H1 (cell line): ENCODE measurements around the gene ERC1. TPM values are rescaled to one million over a fixed set of nuclear protein-coding genes. Genes with fewer than 3 reads are reported as not detected.

Experiments
- CTCF ChIA-PET: fragments of 300-600 bp; sonication (Branson Sonifier 250); formaldehyde crosslinking; loops from one replicate; lab custom pipeline; 2021; ENCODE audit not compliant: partially characterized antibody; lab: Charles Lee
- POLR2A ChIA-PET: fragments of 300-600 bp; sonication (Branson Sonifier 250); formaldehyde crosslinking; loops from one replicate; lab custom pipeline; 2021; ENCODE audit warnings: inconsistent platforms; ENCODE audit not compliant: partially characterized antibody; lab: Charles Lee
- DNase-seq, 2 experiments: peaks; one replicate each; pipeline versions ENCODE4 v3.0.0 to v3.0.0-alpha.2; 2010 to 2022; ENCODE audit warnings: low spot score in 2 of 2, low read depth in 1 of 2, mixed read lengths in 1 of 2
- FAIRE-seq: peaks from 2 replicates; lab custom pipeline; 2011; peaks lifted over from hg19 to GRCh38; lab: Jason Lieb, UNC
- H2AFZ ChIP-seq: 2 replicates; pipeline ENCODE4 v1.8.1; 2012; ENCODE audit warnings: low read length, inconsistent platforms
- H2AK5ac ChIP-seq: 2 replicates; pipeline ENCODE4 v1.6.1; 2013; ENCODE audit warnings: low read depth, low read length
- H2BK120ac ChIP-seq: replicated peaks from 2 replicates; pipeline ENCODE3; 2013; ENCODE audit warnings: low read depth, low read length, inconsistent platforms
- H2BK12ac ChIP-seq: 2 replicates; pipeline ENCODE4 v1.6.1; 2013; ENCODE audit warnings: low read depth, low read length
- H2BK15ac ChIP-seq: 2 replicates; pipeline ENCODE4 v1.6.1; 2013; ENCODE audit warnings: low read length
- H2BK20ac ChIP-seq: 2 replicates; pipeline ENCODE4 v1.6.1; 2013; ENCODE audit warnings: low read length
- H2BK5ac ChIP-seq: 2 replicates; pipeline ENCODE4 v1.6.1; 2013; ENCODE audit warnings: low read depth, low read length
- H3K14ac ChIP-seq: 2 replicates; pipeline ENCODE4 v1.6.1; 2013; ENCODE audit warnings: inconsistent platforms; ENCODE audit not compliant: insufficient read length
- H3K18ac ChIP-seq: 2 replicates; pipeline ENCODE4 v1.6.1; 2013; ENCODE audit warnings: low read length; ENCODE audit errors: extremely low read depth
- H3K23ac ChIP-seq: 2 replicates; pipeline ENCODE4 v1.6.1; 2013; ENCODE audit warnings: inconsistent platforms; ENCODE audit not compliant: insufficient read length
- H3K23me2 ChIP-seq: 2 replicates; pipeline ENCODE4 v1.6.1; 2013; ENCODE audit warnings: low read depth, low read length
- H3K27ac ChIP-seq: 2 replicates; pipeline ENCODE4 v1.6.1; 2011; ENCODE audit warnings: low read depth, low read length, inconsistent platforms
- H3K27me3 ChIP-seq, 4 experiments: replicated peaks in 1 of 4; 1 replicate in 1 of 4; 2 replicates in 3 of 4; pipeline versions ENCODE4 v1.6.1 to v1.8.1; 2011 to 2013; ENCODE audit warnings: low read length in 3 of 4, mild to moderate bottlenecking in 3 of 4, inconsistent platforms in 2 of 4, mixed read lengths in 2 of 4, moderate library complexity in 1 of 4; ENCODE audit not compliant: control insufficient read depth in 3 of 4, insufficient read depth in 3 of 4; ENCODE audit errors: extremely low read depth in 1 of 4
- H3K36me3 ChIP-seq, 4 experiments: 2 replicates each; pipeline versions ENCODE4 v1.6.1 to v1.8.1; 2011 to 2013; ENCODE audit warnings: mild to moderate bottlenecking in 4 of 4, low read length in 3 of 4, moderate library complexity in 2 of 4, control low read depth in 1 of 4, inconsistent platforms in 1 of 4; ENCODE audit not compliant: insufficient read depth in 4 of 4, control insufficient read depth in 2 of 4
- H3K4ac ChIP-seq: replicated peaks from 2 replicates; pipeline ENCODE3; 2013; ENCODE audit warnings: low read length, low read depth, mixed read lengths, inconsistent platforms; ENCODE audit not compliant: insufficient read length
- H3K4me1 ChIP-seq, 4 experiments: replicated peaks in 1 of 4; 1 replicate in 1 of 4; 2 replicates in 3 of 4; pipeline versions ENCODE4 v1.6.1 to v1.8.1; 2011 to 2013; ENCODE audit warnings: low read length in 3 of 4, inconsistent platforms in 2 of 4, mixed read lengths in 1 of 4; ENCODE audit not compliant: insufficient read depth in 4 of 4, control insufficient read depth in 3 of 4
- H3K4me2 ChIP-seq, 2 experiments: 2 replicates each; pipeline versions ENCODE4 v1.6.1 to v1.8.1; 2011 to 2013; ENCODE audit warnings: low read depth in 2 of 2, low read length in 2 of 2, control low read depth in 1 of 2, inconsistent platforms in 1 of 2, mild to moderate bottlenecking in 1 of 2; ENCODE audit not compliant: insufficient read depth in 1 of 2
- H3K4me3 ChIP-seq, 4 experiments: fragments of 200-600, 300-600 bp in 1 of 4; sonication (generic), shearing (Covaris generic), sonication (Bioruptor Twin) in 1 of 4; 2 replicates each; pipeline versions ENCODE4 v1.5.1 to v1.8.1; 2011 to 2016; ENCODE audit warnings: low read length in 4 of 4, low read depth in 3 of 4, control low read depth in 2 of 4, inconsistent platforms in 2 of 4, mild to moderate bottlenecking in 2 of 4, mixed read lengths in 1 of 4, moderate library complexity in 1 of 4; ENCODE audit not compliant: insufficient read depth in 2 of 4; ENCODE audit errors: extremely low read depth in 1 of 4
- H3K56ac ChIP-seq: replicated peaks from 2 replicates; pipeline ENCODE3; 2013; ENCODE audit warnings: low read depth, mild to moderate bottlenecking, mixed read lengths, low read length, inconsistent platforms; ENCODE audit not compliant: insufficient read length
- H3K79me1 ChIP-seq: 2 replicates; pipeline ENCODE4 v1.6.1; 2013; ENCODE audit warnings: low read depth, low read length, control low read depth
- H3K79me2 ChIP-seq, 2 experiments: 2 replicates each; pipeline versions ENCODE4 v1.6.1 to v1.8.1; 2012 to 2013; ENCODE audit warnings: low read length in 2 of 2, mild to moderate bottlenecking in 2 of 2, inconsistent platforms in 1 of 2; ENCODE audit not compliant: insufficient read depth in 2 of 2, control insufficient read depth in 1 of 2
- H3K9ac ChIP-seq, 4 experiments: replicated peaks in 1 of 4; 1 replicate in 1 of 4; 2 replicates in 3 of 4; pipeline versions ENCODE4 v1.6.1 to v1.8.1; 2011 to 2013; ENCODE audit warnings: low read depth in 3 of 4, low read length in 3 of 4, control low read depth in 2 of 4, mild to moderate bottlenecking in 2 of 4, moderate library complexity in 2 of 4, inconsistent platforms in 1 of 4; ENCODE audit errors: extremely low read depth in 1 of 4
- H3K9me3 ChIP-seq, 2 experiments: 2 replicates each; pipeline versions ENCODE4 v1.6.1 to v1.8.1; 2012 to 2013; ENCODE audit warnings: mild to moderate bottlenecking in 2 of 2, moderate library complexity in 2 of 2, control low read depth in 1 of 2, inconsistent platforms in 1 of 2, low read depth in 1 of 2, low read length in 1 of 2, mixed read lengths in 1 of 2; ENCODE audit not compliant: insufficient read depth in 2 of 2
- H4K20me1 ChIP-seq, 2 experiments: replicated peaks in 1 of 2; 2 replicates each; pipeline versions ENCODE3 to v1.8.1; 2011 to 2013; ENCODE audit warnings: inconsistent platforms in 2 of 2, low read length in 2 of 2, mild to moderate bottlenecking in 1 of 2; ENCODE audit not compliant: insufficient read depth in 2 of 2, control insufficient read depth in 1 of 2
- H4K5ac ChIP-seq: 2 replicates; pipeline ENCODE4 v1.6.1; 2013; ENCODE audit warnings: low read length, low read depth, mixed read lengths, inconsistent platforms; ENCODE audit not compliant: insufficient read length
- H4K8ac ChIP-seq: 2 replicates; pipeline ENCODE4 v1.8.0; 2013; ENCODE audit warnings: mild to moderate bottlenecking, moderate library complexity, low read length, inconsistent platforms; ENCODE audit not compliant: insufficient read depth; ENCODE audit errors: extremely low read depth
- H4K91ac ChIP-seq: replicated peaks from 2 replicates; pipeline ENCODE3; 2013; ENCODE audit warnings: low read length, mixed read lengths, inconsistent platforms; ENCODE audit not compliant: insufficient read length
- BCL11A ChIP-seq, 2 experiments: IDR thresholded peaks; one replicate each; pipeline ENCODE4 v1.6.1; 2011; ENCODE audit warnings: low read depth in 2 of 2, low read length in 2 of 2, mild to moderate bottlenecking in 2 of 2
- E2F6 ChIP-seq: IDR thresholded peaks from 2 replicates; pipeline ENCODE4 v1.6.1; 2012; ENCODE audit warnings: inconsistent platforms
- FOSL1 ChIP-seq: IDR thresholded peaks from 2 replicates; pipeline ENCODE4 v1.6.1; 2011; ENCODE audit warnings: mild to moderate bottlenecking, low read depth, low read length, moderate library complexity; ENCODE audit not compliant: insufficient read depth
- TAF7 ChIP-seq: optimal IDR thresholded peaks from 2 replicates; pipeline ENCODE3; 2011; ENCODE audit warnings: low read depth, mild to moderate bottlenecking, inconsistent platforms, low read length, moderate library complexity, borderline replicate concordance
- WGBS, 2 experiments: shearing (Covaris generic) in 1 of 2; methylation state at CpG; one replicate each; pipeline versions ENCODE4 v1.1.6 to v1.1.7; 2013 to 2015; ENCODE audit warnings: low lambda C conversion rate in 2 of 2, mixed read lengths in 2 of 2, inconsistent platforms in 1 of 2, low coverage in 1 of 2, missing lambda C conversion rate in 1 of 2; ENCODE audit not compliant: insufficient replicate concordance in 2 of 2, insufficient coverage in 1 of 2, insufficient read length in 1 of 2; ENCODE audit errors: extremely low coverage in 1 of 2, missing lambda C conversion rate in 1 of 2; 5-methylcytosine and 5-hydroxymethylcytosine counted together
- polyA plus RNA-seq, 7 experiments: library from polyadenylated mRNA; depleted of rRNA in 3 of 7; stranded (reverse) in 5 of 7; unstranded in 2 of 7; fragments of >200 nt in 5 of 7; fragments of 200-250 nt in 2 of 7; gene quantifications; 1 replicate in 5 of 7; 2 replicates in 1 of 7; 4 replicates in 1 of 7; pipeline versions ENCODE4 v1.2.1 to v1.2.3, GENCODE V29; 2011 to 2013; ENCODE audit warnings: missing spikeins in 2 of 7, mixed read lengths in 2 of 7
- total RNA-seq: library from RNA; stranded (reverse); fragmentation: NEBNext Ultra II Directional; extraction: Animal tissue kit (Norgen Biotek cat#: 25700); gene quantifications from 2 replicates; pipeline ENCODE4 v1.2.1, GENCODE V29; 2021

The ERC1 gene
- total and polyA plus RNA-seq, 2 of the 8 experiments (the other 6 are each of a cell fraction or from before 2014, with no cell fraction given): 7.8 to 45.7 TPM

- H3K23ac ChIP-seq: no peak overlapping the region
- H4K8ac ChIP-seq: no peak overlapping the region
- no peak overlapping the region for H3K4me2 ChIP-seq
- H4K91ac ChIP-seq: no peak overlapping the region
- no peak overlapping the region for H3K14ac ChIP-seq
- no peak overlapping the region for H3K4ac ChIP-seq
- DNase-seq (no peak), FAIRE-seq (no peak)
- no peak overlapping the region for H2BK20ac ChIP-seq
- no peak overlapping the region for H2BK15ac ChIP-seq
- ChIA-PET CTCF (interaction anchor here (1.1 to 1.8 kb wide), 3 partner anchors 10 to 396 kb away, joined by 3 to 4 read pairs (median 4); no protein-coding TSS in a partner anchor), POLR2A (no interaction called here)
- TF ChIP-seq FOSL1 (no peak), E2F6 (no peak), TAF7 (no peak), BCL11A (IDR thresholded peaks at IDR 0.05; ENCODE audit: low read depth in 2 of 2, low read length in 2 of 2) (no peak)
- H2BK120ac ChIP-seq: no peak overlapping the region
- no peaks in the 10 kb centered on the region for H3K36me3 ChIP-seq
- H3K56ac ChIP-seq: no peak overlapping the region
- no peaks in the 10 kb centered on the region for H4K20me1 ChIP-seq
- H3K27ac ChIP-seq: no peak overlapping the region
- 88% methylated on average over 1 of the region's 1 CpG; no CpG with 5 or more reads in 1 of the 2 experiments for WGBS, 2 experiments
- H3K4me1 ChIP-seq: no peaks in the 10 kb centered on the region; a peak in 2 of 7 replicates
- no peak overlapping the region for H3K4me3 ChIP-seq
- H3K9ac ChIP-seq: no peak overlapping the region
- peaks cover 0 to 2% of the 10 kb centered on the region in 2 experiments; a peak in 1 of 4 replicates for H3K9me3 ChIP-seq
- no peak overlapping the region for H2AK5ac ChIP-seq
- no peaks in the 10 kb centered on the region for H3K27me3 ChIP-seq
- no peak overlapping the region for H2AFZ ChIP-seq
- no peak overlapping the region for H4K5ac ChIP-seq
- no peaks in the 10 kb centered on the region for H3K79me1 ChIP-seq
- no peak overlapping the region for H2BK5ac ChIP-seq
- no peaks in the 10 kb centered on the region for H3K23me2 ChIP-seq
- no peak overlapping the region for H2BK12ac ChIP-seq
- H3K79me2 ChIP-seq: no peaks in the 10 kb centered on the region
- no peak overlapping the region for H3K18ac ChIP-seq
Observed at GRCh38 chr12:1515010-1515409, 524.0 kb downstream of the ERC1 start.
